Measurements from ENCODE around the gene FABP6.
"Not testable (repeated sequence)": the region's sequence is repeated elsewhere in the genome, so short reads cannot be mapped to it uniquely, and the experiment has no call there.

Gene FABP6

DNA sequence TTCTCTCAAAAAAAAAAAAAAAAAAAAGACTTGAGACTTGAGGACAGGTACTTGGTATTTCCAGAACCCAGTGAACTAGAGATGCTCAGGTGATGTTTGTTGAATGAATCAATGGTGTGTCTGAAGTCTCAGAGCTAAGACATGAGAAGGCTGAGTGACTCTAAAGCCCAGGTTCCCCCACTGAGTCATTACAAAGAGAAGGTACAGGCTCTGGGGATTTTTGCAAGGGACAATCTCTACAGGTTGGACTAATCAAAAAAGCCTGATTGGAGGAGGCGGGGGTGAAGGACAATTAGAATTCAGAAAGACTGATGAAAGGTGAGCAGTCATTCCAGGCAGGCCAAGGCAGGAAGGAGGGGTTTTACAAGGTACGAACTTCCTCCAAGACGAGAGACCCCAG, 8.2 kb upstream of the FABP6 start:
- no peak for DNase-seq (ENCODE audit: low read depth in 2 of 2)

DNA sequence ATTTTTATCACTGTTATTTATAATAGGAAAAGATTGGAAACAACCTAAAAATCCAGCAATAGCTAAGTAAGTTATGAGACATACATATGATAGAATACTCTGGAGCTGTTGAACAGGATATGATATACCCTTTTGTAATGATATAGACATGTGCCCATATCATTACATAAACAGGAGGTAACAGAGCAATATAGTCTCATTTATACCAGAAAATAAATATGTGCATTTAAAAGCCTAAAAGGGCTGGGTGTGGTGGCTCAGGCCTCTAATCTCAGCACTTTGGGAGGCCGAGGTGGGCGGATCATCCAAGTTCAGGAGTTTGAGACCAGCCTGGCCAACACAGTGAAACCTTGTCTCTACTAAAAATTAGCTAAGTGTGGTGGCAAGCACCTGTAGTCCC, 2.3 kb upstream of the FABP6 start:
- DNase-seq (ENCODE audit: low read depth in 2 of 2) = no peak

- DNase-seq (ENCODE audit: low read depth in 2 of 2) = no peak
These were observed 1.6 kb downstream of the FABP6 start for GRCh38 chr5:160230686-160231527.

DNA sequence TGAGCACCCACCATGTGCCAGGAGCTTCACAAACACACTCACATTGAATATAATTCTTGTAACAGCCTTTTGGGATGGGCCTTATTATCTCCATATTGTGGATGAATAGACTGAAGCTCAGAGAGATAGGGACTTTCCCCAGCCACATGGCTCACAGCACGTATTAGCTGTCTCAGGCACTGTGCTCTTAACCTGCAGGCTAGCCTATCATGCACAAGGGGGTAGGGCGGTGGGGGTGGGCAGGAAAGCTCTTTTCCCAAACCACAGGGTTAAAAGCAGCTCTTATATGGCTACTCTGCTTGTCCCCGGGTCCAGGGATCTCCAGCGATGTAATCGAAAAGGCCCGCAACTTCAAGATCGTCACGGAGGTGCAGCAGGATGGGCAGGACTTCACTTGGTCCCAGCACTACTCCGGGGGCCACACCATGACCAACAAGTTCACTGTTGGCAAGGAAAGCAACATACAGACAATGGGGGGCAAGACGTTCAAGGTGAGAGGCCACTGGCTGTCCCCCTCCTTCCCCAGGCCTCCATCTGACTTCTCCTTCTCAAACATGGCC, 2.6 kb downstream of the FABP6 start:
- no peak for DNase-seq (ENCODE audit: low read depth in 2 of 2)

DNA sequence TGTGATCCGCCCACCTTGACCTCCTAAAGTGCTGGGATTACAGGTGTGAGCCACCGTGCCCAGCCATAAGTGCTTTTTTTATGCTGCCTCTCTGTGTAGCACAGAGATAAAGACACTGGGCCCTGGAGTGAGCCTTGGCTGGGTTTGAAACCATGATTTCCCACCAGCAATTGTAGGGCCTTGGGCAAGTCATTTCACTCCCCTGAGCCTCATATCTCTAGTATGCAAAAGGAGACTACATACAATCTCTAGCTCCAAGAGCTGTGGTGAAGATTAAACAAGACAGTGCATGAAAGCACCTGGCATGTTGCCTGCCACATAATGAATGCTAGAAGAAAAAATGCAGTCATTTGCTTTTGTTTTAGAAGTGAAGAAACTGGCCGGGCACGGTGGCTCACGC, 3.9 kb downstream of the FABP6 start:
- DNase-seq (ENCODE audit: low read depth in 2 of 2) = no peak

DNA sequence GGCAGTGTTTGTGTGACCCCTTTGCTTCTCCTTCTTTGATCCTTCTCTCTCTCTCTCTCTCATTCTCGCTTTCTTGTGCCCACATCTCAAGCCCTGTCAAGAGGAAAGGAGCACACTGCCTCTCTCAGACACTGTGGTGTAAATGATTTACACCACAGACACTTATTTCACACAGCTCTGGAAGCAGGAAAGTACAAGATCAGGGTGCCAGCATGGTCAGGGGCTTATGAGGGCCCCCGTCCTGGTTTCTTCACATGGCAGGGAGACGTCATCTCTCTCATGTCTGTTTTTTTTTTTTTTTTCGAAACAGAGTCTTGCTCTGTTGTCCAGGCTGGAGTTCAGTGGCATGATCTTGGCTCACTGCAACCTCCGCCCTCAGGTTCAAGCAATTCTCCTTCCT, 6.4 kb downstream of the FABP6 start:
- DNase-seq (ENCODE audit: low read depth in 2 of 2) = no peak

DNA sequence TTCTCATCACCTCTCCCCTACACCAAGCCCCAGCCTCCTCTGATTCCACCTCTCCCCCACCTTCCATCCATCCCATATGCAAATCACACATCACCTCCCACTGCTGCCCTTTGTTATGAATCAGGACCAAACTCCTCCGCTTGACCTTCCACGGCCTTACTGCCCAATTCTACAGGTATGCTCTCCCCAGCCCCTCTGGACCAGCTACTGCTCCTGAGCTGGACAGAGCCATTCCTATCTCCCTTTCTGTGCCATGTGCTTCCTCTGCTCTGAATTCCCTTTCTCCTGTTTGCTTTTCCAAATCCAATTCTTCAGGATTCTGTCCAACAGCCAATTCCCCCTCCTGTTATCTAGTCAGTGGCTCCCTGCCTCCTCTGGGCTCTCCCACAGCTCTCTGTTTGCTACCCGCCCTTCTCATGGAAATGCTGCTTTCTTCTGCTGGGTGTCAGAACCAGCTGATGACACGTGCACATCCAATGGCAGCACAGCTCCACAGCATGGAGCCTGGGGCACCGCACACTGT, 8.3 kb downstream of the FABP6 start:
- no peak for DNase-seq (ENCODE audit: low read depth in 2 of 2)

DNA sequence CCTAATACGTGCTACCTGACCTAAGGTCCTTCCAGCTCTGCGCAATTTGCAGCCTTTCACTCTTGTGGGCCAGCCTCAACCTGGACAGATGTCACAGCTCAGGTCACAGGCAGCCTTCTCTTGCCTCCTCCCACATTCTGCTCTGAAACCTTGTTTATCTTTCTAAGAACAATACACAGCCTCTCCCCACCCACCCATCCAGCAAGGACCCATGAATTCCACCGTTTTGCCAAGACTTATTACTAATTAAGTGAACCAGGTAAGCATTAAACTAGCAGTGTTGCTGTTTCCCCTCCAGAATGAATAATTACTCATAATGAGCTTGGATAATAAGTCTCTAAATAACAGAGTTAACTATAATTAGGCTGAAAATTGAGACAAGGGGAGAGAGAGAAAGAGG, 11.0 kb downstream of the FABP6 start:
- no peak for DNase-seq (ENCODE audit: low read depth in 2 of 2)

DNA sequence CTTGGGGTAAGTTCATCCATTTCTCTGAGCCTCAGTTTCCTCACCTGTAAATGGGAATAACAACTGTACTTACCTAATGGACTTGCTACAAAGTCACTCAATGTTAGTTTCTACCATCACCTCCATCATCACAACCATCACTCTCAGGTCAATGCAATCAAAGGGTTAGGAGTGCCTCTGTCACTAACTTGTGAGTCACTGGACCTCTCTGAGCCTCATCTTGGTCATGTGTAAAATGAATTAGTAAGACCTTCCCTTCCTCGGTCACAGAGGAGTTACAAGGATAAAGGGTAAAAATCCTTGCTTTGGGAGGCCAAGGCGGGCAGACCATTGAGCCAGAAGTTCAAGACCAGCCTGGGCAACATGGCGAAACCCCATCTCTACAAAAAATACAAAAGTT, 12.8 kb downstream of the FABP6 start:
- no peak for DNase-seq (ENCODE audit: low read depth in 2 of 2)

- DNase-seq (ENCODE audit: low read depth in 2 of 2) = no peak
These were observed 16.3 kb downstream of the FABP6 start for GRCh38 chr5:160245506-160246086.

DNA sequence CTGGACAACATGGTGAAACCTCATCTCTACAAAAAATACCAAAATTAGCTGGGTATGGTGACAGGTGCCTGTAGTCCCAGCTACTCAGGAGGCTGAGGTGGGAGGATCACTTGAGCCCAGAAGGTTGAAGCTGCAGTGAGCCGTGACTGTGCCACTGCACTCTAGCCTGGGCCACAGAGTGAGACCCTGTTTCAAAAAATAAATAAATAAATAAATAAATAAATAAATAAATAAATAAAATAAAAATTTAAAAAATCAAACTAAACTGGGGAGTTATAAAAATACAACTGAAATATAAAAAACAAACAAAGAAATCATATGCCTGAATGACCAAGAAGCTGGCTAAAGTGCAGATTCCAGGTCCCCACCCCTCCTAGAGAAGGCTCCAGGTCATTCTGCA, 20.3 kb downstream of the FABP6 start:
- not testable (repeated sequence) for DNase-seq (ENCODE audit: low read depth in 2 of 2)

- no peak for DNase-seq (ENCODE audit: low read depth in 2 of 2)
These were observed 20.9 kb downstream of the FABP6 start for GRCh38 chr5:160250226-160250625.

DNA sequence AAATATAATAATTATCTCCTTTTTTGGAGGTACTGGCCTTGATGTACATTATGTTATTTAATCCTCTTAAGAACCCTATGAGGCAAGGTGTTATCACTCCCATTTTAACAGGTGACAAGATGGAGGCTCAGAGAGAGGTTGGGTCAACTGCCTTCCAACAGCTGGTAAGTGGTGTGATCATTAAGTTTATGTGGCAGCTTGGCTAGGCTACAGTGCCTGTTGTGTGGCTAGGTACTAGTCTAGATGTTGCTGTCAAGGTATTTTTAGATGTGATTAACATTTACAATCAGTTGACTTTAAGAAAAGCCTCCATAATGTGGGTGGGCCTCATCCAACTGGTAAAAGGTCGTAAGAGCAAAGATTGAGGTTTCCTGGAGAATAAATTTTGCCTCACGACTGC, 21.5 kb downstream of the FABP6 start:
- no peak for DNase-seq (ENCODE audit: low read depth in 2 of 2)

GRCh38 chr5:160251406-160252155, 22.3 kb downstream of the FABP6 start:
- DNase-seq (ENCODE audit: low read depth in 2 of 2) = no peak

- DNase-seq (ENCODE audit: low read depth in 2 of 2) = no peak
These were observed 23.6 kb downstream of the FABP6 start for GRCh38 chr5:160252916-160253315.

DNA sequence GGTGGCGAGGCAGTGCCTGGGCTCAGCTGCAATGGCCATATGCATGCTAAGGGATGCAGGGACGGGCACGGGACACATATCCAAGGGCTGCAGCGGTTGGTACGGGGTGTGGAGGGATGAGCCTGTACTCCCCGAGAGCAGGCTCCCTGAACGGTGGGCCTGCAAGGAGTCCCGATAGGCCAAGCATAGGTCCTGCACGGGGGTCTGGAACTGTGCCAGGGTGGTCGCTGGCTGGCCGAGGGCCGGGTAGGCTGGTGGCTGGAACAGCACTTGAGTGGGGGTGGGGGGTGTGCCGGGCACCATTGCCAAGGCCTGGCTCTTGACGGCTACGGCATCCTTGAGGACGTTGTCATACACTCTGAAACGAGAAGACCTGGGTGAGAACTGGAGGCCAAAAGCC, 24.1 kb downstream of the FABP6 start:
- DNase-seq (ENCODE audit: low read depth in 2 of 2) = no peak

DNA sequence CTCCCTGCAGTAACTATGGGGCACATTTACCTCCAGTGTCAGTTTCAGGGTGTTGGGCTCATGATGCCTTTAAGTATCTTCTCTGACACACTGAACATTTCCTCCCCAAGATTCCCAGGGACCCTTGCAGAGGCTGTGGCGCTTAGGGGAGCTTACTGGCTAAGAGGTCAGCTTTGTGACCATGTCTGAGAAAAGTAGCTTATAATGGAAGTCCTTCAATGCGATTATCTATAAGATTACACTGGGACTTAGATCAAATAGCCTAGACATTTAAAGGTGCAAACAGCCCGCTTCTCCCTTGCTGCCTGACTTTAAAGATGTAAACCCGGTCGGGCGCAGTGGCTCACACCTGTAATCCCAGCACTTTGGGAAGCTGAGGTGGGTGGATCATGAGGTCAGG, 25.4 kb downstream of the FABP6 start:
- no peak for DNase-seq (ENCODE audit: low read depth in 2 of 2)

GRCh38 chr5:160259341-160259740, 30.0 kb downstream of the FABP6 start:
- no peak for DNase-seq (ENCODE audit: low read depth in 2 of 2)

GRCh38 chr5:160260006-160260775, 30.9 kb downstream of the FABP6 start:
- no peak for DNase-seq (ENCODE audit: low read depth in 2 of 2)

- no peak for DNase-seq (ENCODE audit: low read depth in 2 of 2)
These were observed 31.8 kb downstream of the FABP6 start for GRCh38 chr5:160260881-160261815.

Measured in stimulated activated CD8-positive, alpha-beta memory T cell treated with anti-CD3 and anti-CD28 coated beads, Interleukin-2, amount 100 ng/mL, for 48 hours (primary cell).